ENCODE results near the gene SAMD14. TPM values are rescaled to one million over a fixed set of nuclear protein-coding genes. Genes with fewer than 3 reads are reported as not detected.
A peak's percentile ranks its signal among the peaks of the same experiment; 100 is the strongest.
"Not testable (repeated sequence)": the region's sequence is repeated elsewhere in the genome, so short reads cannot be mapped to it uniquely, and the experiment has no call there.

SAMD14 gene
- total RNA-seq, 1 donor from 2014 or later = 5.5 TPM

DNA sequence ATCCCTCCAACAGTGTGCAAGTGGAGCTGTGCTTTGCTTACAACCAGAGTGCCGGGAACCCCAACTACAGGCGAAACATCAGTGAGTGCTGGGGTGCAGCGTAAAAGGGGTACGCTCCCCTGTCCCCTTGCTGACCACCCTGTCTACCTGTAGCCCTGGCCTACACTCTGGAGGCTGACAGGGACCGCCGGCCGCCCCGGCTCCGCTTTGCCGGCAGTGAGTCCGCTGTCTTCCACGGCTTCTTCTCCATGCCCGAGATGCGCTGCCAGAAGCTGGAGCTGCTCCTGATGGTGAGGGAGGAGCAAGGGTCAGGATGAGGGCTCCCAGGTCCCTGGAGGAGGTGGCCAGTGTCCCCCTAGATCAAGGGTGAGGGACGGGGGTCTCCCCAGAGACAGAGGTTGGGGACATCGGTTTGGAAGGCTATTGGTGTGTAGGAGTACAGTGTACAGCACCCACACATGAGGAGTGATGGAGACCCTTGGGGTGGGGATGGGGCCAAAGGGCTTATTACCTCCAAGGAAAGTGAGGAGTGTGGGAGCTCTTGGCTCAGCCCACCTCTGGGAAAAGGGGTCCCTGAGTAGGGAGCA lies 54.4 kb downstream of the SAMD14 start:
- no peak for DNase-seq (ENCODE audit: low spot score)

DNA sequence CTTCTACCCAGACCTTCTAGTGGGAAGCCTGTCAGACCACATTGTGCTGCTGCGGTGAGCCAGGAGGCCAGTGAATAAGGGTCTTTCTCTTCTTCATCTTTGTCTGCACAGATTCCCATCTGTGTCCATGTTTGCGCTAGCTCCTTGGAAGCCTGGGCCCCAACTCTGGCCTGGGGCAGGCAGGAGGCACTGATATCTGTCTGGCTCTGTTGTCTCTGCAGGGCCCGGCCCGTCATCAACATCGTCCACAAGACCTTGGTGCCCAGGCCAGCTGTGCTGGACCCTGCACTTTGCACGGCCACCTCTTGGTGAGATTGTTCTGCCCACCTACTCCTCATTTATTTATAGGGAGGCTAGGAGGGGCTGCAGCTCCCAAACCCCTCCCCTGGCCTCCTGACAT lies 55.7 kb downstream of the SAMD14 start:
- no peak for DNase-seq (ENCODE audit: low spot score)

DNA sequence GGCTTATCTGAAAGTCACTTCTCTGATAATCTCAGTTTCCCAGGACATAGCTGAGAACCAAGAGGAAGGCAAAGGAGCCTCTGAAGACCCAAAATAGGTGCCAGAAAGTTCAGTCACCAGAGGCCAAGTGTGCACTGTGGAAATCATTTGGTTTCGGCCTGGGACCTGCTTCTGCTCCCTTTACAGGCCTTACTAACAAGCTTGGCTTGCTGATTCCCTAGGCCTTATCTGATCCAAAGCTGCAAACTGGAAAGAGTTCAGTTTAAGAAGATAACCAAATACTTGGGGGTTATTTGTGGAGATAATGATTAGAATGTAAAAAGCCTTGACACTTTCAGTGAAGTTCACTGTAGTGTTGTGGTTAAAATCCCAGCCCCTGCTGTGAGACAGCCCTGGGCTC lies 57.0 kb downstream of the SAMD14 start:
- DNase-seq (ENCODE audit: low spot score) = no peak

DNA sequence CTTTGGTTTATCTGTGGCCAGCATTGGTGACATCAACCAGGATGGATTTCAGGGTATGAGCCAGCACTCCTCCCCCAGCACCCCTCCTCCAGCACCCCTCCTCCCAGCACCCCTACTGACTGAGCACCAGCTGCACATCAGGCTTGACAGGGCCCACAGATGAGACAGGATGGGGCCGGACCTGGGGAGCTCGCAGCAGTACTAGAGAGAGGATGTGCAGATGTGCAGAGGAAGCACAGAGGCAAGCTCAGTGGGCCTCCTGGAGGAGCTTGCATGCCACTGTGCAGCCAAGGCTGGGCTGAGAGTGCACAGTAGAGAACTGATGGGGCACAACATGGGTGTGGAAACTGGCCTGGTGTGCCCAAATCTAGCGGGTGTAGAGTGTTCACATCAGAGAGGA lies 57.8 kb downstream of the SAMD14 start:
- DNase-seq (ENCODE audit: low spot score) = no peak

DNA sequence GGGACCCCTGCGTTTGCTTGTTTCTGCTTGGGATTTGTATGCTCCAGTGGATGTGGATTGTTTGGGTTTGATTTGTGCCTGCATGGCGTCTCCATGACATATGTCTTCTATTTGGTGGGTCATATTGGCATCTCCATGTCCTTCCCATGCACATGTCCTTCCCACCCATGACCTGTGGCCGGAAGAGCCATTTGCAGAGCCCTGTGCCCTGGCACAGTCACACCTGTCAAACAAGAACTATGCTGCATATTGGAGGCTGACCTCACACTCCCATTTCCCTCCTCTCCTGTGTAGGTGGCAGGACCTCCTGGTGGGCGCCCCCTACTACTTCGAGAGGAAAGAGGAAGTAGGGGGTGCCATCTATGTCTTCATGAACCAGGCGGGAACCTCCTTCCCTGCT lies 58.3 kb downstream of the SAMD14 start:
- DNase-seq (ENCODE audit: low spot score) = no peak

DNA sequence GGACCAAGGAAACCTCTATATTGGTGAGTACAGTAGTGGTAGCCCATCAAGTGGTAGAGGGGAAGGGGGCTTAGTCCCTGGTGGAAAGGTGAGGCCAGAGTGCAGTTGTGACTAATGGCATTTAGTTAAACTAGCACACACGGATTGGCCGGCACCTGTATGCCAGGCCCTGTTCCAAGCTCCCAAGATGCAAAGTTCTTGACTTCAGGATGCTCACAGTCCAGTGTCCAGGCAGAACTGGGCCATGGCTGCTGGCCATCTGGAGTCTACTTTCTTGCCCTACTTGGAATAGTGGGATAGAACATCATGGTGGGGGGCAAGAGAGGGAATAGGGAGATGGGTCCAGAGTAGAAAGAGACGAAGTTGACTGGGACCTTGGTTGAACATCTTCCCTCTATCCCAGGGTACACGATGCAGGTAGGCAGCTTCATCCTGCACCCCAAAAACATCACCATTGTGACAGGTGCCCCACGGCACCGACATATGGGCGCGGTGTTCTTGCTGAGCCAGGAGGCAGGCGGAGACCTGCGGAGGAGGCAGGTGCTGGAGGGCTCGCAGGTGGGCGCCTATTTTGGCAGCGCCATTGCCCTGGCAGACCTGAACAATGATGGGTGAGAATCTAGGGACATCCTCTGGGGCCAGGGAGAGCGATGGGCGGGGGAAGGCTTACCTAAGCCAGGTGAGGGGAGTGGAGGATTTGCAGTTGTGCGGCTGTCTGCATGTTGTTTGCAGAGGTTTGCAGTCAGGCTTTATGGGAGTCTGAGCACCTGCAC lies 58.9 kb downstream of the SAMD14 start:
- no peak for DNase-seq (ENCODE audit: low spot score)

DNA sequence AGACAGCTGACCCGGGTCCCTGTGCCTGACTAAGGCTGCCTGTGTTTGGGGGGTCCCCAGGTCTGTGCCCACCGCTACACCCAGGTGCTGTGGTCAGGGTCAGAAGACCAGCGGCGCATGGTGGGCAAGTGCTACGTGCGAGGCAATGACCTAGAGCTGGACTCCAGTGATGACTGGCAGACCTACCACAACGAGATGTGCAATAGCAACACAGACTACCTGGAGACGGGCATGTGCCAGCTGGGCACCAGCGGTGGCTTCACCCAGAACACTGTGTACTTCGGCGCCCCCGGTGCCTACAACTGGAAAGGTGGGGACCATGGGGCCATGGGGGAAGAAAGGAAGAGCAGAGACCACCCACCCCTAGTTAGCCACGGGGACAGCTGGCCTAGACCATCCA lies 62.0 kb downstream of the SAMD14 start:
- no peak for DNase-seq (ENCODE audit: low spot score)

DNA sequence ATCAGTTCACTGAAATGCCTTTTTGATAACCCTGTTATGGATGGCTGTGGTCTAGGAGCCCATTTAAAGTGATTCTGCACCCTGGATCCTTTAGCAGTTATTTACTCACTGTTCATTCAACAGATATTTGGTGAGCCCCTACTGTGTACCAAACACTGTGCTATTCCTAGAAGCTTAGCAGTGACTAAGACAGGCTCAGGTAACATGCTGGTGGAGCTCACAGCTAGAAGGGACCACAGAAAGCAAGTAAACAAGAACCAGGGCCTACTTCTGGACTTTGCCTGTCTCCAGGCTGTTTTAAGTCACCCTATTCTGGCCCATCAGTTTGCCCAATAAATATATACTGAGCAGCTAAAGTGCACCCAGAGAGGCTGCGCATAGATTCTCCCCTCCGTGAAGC lies 63.0 kb downstream of the SAMD14 start:
- DNase-seq (ENCODE audit: low spot score) = no peak

DNA sequence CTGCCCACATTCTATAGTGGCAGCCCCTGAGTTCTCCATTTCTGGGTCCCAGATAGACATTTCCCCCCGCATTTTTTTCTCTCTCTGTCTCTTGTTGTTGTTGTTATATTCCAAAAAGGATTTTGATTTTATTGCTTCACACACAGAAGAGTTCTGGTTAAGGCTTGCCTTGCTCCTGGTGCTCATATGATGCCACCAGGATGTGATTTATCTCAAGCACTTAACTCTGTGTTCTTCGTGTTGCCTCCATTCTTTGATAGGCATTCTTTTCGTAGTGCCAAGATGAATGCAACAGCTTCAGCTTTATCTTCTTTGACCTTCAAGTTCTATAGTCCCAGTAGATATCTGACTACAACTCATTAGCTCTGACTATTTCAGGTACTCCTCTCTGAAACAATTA lies 64.9 kb downstream of the SAMD14 start:
- no peak for DNase-seq (ENCODE audit: low spot score)

DNA sequence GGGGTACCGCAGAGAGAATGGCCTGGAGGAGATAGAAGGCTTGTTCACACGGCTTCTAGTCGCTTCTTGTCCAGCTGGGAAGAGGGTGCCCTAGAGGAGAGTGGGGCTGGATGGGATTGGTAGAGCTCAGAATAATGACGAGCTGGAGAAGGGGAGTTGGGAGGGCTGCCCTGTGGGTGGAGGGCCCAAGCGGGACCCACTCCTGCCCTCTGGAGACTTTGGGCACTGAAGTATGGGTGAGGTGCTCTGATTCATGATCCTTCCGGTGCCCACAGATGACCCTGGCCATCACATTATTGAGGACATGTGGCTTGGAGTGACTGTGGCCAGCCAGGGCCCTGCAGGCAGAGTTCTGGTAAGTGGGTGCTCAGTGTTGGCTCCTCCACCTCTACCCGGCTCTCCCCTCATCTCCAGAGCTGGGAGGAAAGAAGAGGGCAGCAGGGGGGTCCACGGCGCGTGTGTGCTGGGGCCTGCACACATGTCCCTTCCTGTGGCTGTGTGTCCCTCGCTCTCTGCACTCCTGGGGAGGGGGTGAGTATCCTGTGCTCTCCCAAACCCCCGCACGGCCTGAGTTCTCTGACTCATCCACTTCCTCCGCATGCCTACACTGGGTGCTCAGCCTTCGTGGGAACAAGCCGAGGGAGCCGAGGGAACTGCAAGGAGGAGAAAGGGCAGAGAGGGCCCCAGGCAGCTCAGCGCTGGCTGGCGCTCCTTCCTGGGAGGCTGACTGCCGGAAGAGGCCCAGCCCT lies 65.5 kb downstream of the SAMD14 start:
- peak; percentile 82 for DNase-seq (ENCODE audit: low spot score)

DNA sequence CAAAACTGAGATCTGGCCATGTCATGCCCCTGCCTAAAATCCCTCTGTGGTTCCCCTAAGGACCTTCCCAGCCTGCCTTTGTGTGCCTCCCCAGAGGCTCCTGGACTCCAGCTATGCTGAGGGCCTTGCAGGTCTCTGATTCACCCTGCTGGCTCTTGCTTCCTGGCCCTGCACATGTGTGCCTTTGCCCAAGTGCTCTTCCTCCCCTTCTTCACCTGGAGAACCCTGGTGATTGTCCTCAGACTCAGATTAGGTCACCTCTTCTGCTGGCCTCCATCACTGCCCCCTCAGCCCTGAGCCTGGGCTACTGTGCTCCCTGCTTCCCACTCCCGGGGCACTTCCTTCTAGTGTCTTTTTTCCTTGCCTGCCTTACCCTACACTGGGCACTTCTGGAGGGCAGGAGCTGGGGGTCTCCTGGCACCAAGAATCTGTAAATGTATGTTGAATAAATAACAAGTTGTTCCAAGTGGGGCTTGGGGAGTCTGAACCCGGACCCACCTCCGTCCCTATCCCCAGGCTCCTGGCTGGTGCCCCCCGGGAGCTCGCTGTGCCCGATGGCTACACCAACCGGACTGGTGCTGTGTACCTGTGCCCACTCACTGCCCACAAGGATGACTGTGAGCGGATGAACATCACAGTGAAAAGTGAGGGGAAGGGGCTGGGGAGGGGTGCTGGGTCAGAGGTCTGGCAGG lies 66.3 kb downstream of the SAMD14 start:
- no peak for DNase-seq (ENCODE audit: low spot score)

DNA sequence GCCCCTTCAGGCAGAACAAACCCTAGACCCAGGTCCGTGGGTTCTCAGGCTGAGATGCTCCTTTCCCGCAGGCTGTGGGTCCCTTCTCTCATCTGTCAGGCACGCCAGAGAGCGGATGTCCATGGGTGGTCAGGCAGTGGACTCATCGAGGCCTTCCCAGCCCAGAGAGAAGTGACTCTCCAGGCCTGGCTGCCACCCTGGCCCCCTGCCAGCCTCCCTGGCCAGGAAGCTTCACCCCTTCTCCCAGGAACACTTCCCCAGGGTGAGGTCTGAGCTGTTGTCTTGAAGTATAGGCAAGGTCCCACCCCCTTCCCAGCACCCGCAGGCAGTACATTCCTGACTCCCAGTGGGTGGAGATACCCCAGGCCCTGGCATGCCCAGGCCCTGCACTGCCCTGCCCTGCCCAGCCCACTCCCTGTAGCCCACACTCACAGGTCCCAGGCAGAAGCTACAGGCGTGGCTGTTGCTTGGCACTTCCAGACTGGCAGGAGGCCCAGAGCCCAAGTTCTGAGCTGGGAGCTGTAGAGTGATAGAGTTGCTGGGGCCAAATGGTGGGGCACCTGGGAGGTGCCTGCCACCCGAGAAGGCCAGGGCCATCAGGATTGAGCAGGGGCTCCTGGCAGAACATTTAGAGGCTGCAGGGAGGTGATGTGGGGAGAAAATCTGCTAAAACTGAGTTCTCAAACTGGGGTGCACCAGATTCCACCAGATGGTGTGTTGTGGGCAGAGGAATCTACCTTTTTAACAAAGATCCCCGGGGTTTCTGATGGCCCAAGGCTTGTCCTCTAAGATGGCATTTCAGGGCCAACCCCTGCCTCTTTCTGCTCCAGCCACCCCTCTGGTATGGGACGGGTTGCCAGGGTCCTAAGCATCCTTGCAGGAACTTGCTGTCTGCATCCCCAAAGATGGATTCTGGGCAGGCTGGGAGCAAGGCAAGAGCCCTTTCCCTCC lies 67.4 kb downstream of the SAMD14 start:
- peak; percentile 91 for DNase-seq (ENCODE audit: low spot score)

DNA sequence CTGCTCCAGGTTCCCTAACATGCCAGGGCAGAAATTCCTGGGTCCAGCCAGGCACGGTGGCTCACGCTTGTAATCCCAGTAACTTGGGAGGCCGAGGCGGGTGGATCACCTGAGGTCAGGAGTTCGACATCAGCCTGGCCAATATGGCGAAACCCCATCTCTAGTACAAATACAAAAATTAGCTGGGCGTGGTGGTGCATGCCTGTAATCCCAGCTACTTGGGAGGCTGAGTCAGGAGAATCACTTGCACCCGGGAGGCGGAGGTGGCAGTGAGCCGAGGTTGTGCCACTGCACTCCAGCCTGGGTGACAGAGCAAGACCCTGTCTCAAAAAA lies 68.3 kb downstream of the SAMD14 start:
- DNase-seq (ENCODE audit: low spot score) = not testable (repeated sequence)

DNA sequence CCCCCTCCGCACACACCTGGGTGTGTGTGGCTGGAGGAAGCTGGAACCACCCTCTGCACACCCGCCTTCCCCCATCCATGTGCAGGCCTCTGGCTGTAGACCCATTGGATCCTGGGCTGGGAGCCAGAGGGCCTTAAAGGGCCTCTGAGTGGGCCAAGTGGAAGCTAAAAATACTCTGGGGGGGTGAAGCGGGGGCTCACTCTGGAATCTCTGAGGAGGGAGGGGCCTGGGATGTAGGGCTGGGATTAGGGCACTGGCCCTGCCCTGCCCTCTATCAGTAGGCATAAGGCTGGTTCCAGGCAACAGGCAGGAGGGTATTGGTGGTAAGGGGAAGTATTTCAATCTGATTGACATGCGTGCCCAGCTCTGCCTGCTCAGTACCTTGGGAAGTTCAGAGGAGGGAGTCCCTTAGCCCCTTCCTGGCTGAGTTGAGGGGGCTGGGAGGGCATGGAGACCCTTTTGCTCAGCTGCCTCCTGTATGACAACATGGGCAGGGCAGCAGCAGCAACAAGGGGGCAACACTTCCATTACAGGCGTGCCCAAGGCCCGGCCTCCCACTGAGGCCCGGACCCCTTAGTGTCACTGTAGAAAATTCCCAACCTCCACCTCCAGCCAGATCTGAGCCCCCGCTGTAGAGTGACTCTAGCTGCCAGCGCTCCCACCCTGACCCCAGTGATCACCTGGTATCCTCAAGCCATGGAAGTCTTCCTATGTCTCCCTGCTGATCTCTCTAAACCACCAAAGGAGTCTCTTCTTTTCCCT lies 68.8 kb downstream of the SAMD14 start:
- DNase-seq (ENCODE audit: low spot score) = peak; percentile 86

Other genes with a start within 250 kb of the SAMD14 start
- gene DLX4, start 161.0 kb downstream of the SAMD14 start, total RNA-seq = 1.1 TPM
- 1.1 TPM for gene DLX3, start 134.9 kb downstream of the SAMD14 start, total RNA-seq
- gene ITGA3, start 74.0 kb downstream of the SAMD14 start, total RNA-seq = 211 TPM
- gene PDK2, start 34.8 kb downstream of the SAMD14 start, total RNA-seq = 25.7 TPM
- gene PPP1R9B, start 20.5 kb upstream of the SAMD14 start, total RNA-seq = 38.4 TPM
- 16.9 TPM for gene SGCA, start 35.8 kb upstream of the SAMD14 start, total RNA-seq
- gene COL1A1, start 71.5 kb upstream of the SAMD14 start, total RNA-seq = 331 TPM
- gene TMEM92, start 144.3 kb upstream of the SAMD14 start, total RNA-seq = 3.0 TPM
- gene XYLT2, start 216.0 kb upstream of the SAMD14 start, total RNA-seq = 31.2 TPM
- gene MRPL27, start 243.0 kb upstream of the SAMD14 start, total RNA-seq = 55.0 TPM
- 0.94 TPM for gene EME1, start 243.1 kb upstream of the SAMD14 start, total RNA-seq

Data from ureter (tissue), 1 donor.